NCI-H2107 treated with DMSO at 0.1 percent for 48 hours (cell line): ENCODE data around the gene TRIM26.
"Not testable (repeated sequence)": the region's sequence is repeated elsewhere in the genome, so short reads cannot be mapped to it uniquely, and the experiment has no call there.

Experiments
- DNase-seq: peaks from one replicate; lab custom pipeline; 2025; ENCODE audit not compliant: unreplicated experiment; lab: John Stamatoyannopoulos, UW

TRIM26 gene

DNA sequence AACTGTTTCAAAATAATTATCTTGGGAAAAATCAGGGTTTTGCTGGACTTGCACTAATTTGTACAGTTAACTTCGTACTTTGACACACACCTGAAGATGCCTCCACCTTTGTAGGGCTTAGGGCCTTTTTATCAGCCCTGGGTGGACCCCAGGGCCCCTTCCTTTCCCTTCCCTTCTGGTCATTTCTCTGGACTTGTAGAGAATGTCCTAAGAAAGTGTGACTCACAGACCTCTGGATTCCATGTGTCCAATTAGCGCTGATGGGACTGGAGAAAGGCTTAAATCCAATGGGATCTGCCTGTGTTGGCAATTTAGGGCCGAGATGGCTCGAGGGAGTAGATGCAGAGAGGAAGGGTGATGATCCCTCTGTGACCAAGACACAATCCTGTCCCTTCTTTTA lies 40.5 kb downstream of the TRIM26 start:
- no peak for DNase-seq

GRCh38 chr6:30171677-30172471 lies 41.3 kb downstream of the TRIM26 start:
- no peak for DNase-seq

GRCh38 chr6:30169658-30170614 lies 43.3 kb downstream of the TRIM26 start:
- no peak for DNase-seq

- DNase-seq = no peak
Measured at GRCh38 chr6:30168741-30169140, 44.5 kb downstream of the TRIM26 start.

DNA sequence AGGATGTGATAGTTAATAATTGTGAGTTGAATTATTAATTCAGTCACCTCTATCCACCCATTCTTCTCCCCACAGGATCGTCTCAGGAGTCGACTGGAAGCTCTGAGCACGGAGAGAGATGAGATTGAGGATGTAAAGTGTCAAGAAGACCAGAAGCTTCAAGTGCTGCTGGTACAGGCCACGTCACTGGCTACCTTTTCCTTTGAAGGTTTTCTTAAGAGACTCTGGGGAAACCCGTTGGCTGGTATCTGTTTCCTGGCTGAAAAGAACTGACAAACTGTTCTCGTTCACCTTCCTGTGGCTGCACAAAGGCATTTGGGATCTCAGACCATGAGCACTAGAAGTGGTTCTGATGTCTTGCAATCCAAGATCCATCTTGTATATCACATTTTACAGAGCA lies 46.1 kb downstream of the TRIM26 start:
- no peak for DNase-seq

GRCh38 chr6:30165238-30165637 lies 48.0 kb downstream of the TRIM26 start:
- DNase-seq = not testable (repeated sequence)

DNA sequence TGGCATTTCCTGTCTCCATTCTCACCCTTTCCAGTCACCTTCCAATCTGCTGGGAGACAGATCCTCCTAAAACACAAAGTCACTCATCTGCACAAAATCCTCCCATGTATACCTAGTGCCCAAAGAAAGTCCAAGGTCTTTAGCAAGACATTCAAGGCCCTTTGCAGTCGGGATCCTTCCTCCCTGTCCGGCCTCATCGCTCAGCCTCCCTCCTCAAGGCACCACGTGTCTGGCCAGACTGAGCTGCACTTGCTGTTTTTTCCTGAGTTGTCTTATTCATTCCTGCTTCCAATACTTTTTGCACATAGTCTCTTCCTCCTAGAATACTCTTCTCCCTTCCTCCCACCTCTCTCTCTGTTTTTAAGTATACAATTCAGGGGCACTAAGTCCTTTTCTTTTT lies 48.5 kb downstream of the TRIM26 start:
- DNase-seq = no peak

- DNase-seq = no peak
Measured at GRCh38 chr6:30163918-30164654, 49.1 kb downstream of the TRIM26 start.

- DNase-seq = no peak
Measured at GRCh38 chr6:30163090-30163917, 49.9 kb downstream of the TRIM26 start, which contains the start of gene TRIM15. TSS of gene TRIM15 (plus strand) at chr6:30163546. CDS start at chr6:30163685, 139 bp downstream.

DNA sequence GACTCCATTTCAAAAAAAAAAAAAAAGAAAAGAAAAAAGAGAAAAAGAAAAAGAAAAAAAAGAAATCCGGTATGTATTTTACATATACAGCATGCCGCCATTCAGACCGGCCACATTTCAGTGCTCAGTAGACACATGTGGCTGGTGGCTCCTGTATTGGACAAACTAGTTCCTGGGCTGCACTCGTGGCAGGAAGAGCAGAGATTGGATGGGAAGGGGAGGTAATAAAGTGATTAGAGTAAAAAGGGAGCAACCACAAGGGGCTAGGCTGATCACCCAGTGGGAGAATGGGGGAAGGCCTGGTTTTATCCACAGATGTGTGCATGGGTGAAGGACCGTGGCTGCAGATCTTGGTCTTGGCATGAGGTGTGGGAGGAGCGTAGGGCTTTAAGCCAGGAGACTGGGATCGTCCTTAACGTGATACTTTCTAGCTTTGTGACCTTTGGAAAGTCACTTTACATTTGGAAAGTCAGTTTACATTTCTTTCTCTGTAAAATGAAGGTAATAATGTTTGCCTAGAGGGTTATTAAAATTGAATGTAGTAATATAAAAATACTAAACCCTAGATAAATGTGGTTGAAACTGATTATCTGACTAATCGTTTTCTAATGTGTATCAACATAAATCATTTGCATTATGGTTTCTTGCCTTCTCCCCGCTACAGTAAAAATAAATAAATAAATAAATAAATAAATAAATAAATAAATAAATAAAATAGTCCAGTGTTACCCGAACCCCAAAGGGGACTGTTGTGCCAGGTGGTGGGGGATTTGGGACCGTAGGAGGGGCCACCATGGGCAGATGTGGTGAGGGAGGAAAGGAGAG lies 50.7 kb downstream of the TRIM26 start:
- no peak for DNase-seq

GRCh38 chr6:30160785-30161531 lies 52.2 kb downstream of the TRIM26 start, which contains the start of gene TRIM10:
TSS of gene TRIM10 (minus strand) at chr6:30161211. CDS start at chr6:30160858, 353 bp downstream.
- DNase-seq = no peak

DNA sequence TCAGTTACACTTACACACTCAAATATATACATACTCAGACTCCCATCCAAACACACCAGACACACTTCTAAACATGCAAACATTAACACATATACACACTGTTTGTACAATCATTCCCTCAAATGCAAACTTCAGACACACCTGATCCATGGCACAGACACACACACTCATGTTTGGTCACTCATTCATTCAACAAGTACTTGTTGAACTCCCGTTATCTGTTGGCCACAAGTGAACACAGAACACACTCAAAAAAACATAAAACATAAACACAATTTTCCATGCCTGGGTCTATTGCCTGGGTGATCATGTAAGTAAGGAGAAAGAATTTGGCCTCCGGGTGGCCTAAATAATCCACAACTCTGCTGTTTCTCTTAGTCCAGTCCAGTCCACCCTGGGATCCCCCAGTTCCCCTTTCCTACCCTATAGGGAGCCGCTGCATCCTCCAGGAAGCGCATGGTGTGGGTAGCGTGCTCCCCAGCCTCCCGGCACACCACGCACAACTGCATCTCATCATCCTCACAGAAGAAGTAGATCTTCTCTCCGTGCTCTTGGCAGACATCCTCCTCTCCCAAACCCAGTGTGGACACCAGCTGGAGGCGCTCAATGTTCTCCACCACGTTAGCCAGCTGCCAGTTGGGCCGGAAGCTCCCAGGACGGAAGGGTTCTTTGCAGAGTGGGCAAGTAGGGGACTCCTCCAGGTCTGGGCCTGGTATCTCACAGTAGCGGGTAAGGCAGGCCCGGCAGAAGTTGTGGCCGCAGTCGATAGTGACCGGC lies 53.0 kb downstream of the TRIM26 start:
- DNase-seq = no peak

- DNase-seq = no peak
Measured at GRCh38 chr6:30158475-30159040, 54.6 kb downstream of the TRIM26 start.

DNA sequence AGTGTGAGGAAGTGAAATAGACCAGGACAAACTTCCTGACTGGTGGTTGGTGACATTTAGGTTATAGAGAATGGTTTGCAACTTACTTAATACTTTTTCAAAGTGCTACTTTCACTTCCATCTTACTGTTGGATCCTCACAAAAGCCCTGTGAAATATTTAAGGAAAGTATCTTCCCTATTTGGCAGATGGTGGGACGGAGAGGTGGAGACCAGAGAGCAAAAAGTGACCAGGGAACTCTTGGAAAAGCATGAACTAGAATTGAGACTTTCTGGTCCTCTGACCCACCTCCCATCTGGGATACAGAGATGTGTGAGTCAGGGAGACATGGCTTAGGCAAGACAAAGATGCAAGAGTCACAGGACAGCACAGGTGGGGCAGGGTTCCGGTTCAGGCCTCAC lies 55.2 kb downstream of the TRIM26 start:
- DNase-seq = no peak

GRCh38 chr6:30157581-30157980 lies 55.6 kb downstream of the TRIM26 start:
- no peak for DNase-seq

- no peak for DNase-seq
Measured at GRCh38 chr6:30156774-30157173, 56.4 kb downstream of the TRIM26 start.

GRCh38 chr6:30156262-30156599 lies 57.0 kb downstream of the TRIM26 start:
- no peak for DNase-seq
